H9 (cell line): Measurements from ENCODE around the gene RABL3. TPM values are rescaled to one million over a fixed set of nuclear protein-coding genes. Genes with fewer than 3 reads are reported as not detected.

Experiments
- DNase-seq: peaks from one replicate; pipeline ENCODE4 v3.0.0-alpha.2; 2017
- H2AFZ ChIP-seq: one replicate; pipeline ENCODE4 v1.6.1; 2013; ENCODE audit warnings: mild to moderate bottlenecking, low read length, control low read depth, moderate library complexity
- H2AK5ac ChIP-seq: 2 replicates; pipeline ENCODE4 v1.6.1; 2013; ENCODE audit warnings: low read length, control low read depth, mixed read lengths; ENCODE audit not compliant: insufficient read length
- H2BK120ac ChIP-seq: one replicate; pipeline ENCODE4 v1.6.1; 2013; ENCODE audit warnings: low read depth, mild to moderate bottlenecking, low read length, control low read depth, inconsistent platforms; ENCODE audit not compliant: poor library complexity, severe bottlenecking
- H2BK12ac ChIP-seq: 2 replicates; pipeline ENCODE4 v1.6.1; 2013; ENCODE audit warnings: low read length, control low read depth, mixed read lengths, low read depth; ENCODE audit not compliant: insufficient read length
- H2BK15ac ChIP-seq: 2 replicates; pipeline ENCODE4 v1.6.1; 2013; ENCODE audit warnings: low read depth, low read length, control low read depth
- H2BK20ac ChIP-seq: one replicate; pipeline ENCODE4 v1.6.1; 2013; ENCODE audit warnings: low read depth, mild to moderate bottlenecking, low read length, control low read depth, inconsistent platforms; ENCODE audit not compliant: poor library complexity, severe bottlenecking
- H2BK5ac ChIP-seq: 2 replicates; pipeline ENCODE4 v1.6.1; 2013; ENCODE audit warnings: low read length, control low read depth, mixed read lengths; ENCODE audit not compliant: insufficient read length
- H3K14ac ChIP-seq: 2 replicates; pipeline ENCODE4 v1.6.1; 2013; ENCODE audit warnings: low read length, control low read depth; ENCODE audit not compliant: insufficient read depth
- H3K18ac ChIP-seq: 2 replicates; pipeline ENCODE4 v1.6.1; 2013; ENCODE audit warnings: low read depth, mild to moderate bottlenecking, mixed read lengths, low read length, control low read depth; ENCODE audit not compliant: insufficient read length
- H3K23ac ChIP-seq: 2 replicates; pipeline ENCODE4 v1.6.1; 2013; ENCODE audit warnings: low read length, control low read depth, mixed read lengths, low read depth; ENCODE audit not compliant: insufficient read length
- H3K23me2 ChIP-seq: 2 replicates; pipeline ENCODE4 v1.6.1; 2013; ENCODE audit warnings: low read depth, mild to moderate bottlenecking, mixed read lengths, low read length, control low read depth; ENCODE audit not compliant: insufficient read length, poor library complexity, severe bottlenecking
- H3K27ac ChIP-seq: 2 replicates; pipeline ENCODE4 v1.5.1; 2013; ENCODE audit warnings: low read length, control low read depth, mixed read lengths, low read depth; ENCODE audit not compliant: insufficient read length
- H3K27me3 ChIP-seq: 2 replicates; pipeline ENCODE4 v1.6.1; 2013; ENCODE audit warnings: low read length, control low read depth, inconsistent platforms; ENCODE audit not compliant: insufficient read depth
- H3K4ac ChIP-seq: 2 replicates; pipeline ENCODE4 v1.6.1; 2013; ENCODE audit warnings: low read depth, mild to moderate bottlenecking, control low read depth, inconsistent platforms, low read length, moderate library complexity
- H3K4me1 ChIP-seq: 2 replicates; pipeline ENCODE4 v1.6.1; 2013; ENCODE audit warnings: low read length, control low read depth, inconsistent platforms; ENCODE audit not compliant: insufficient read depth
- H3K4me2 ChIP-seq: 2 replicates; pipeline ENCODE4 v1.6.1; 2013; ENCODE audit warnings: low read length, control low read depth, mixed read lengths; ENCODE audit not compliant: insufficient read length, insufficient read depth
- H3K56ac ChIP-seq: 2 replicates; pipeline ENCODE4 v1.6.1; 2013; ENCODE audit warnings: low read depth, mild to moderate bottlenecking, mixed read lengths, low read length, control low read depth; ENCODE audit not compliant: insufficient read length
- H3K79me1 ChIP-seq: 2 replicates; pipeline ENCODE4 v1.6.1; 2013; ENCODE audit warnings: low read depth, mild to moderate bottlenecking, moderate library complexity, low read length, control low read depth, inconsistent platforms; ENCODE audit not compliant: insufficient read depth, poor library complexity, severe bottlenecking
- H3K79me2 ChIP-seq: 2 replicates; pipeline ENCODE4 v1.6.1; 2013; ENCODE audit warnings: low read length, control low read depth, inconsistent platforms; ENCODE audit not compliant: insufficient read depth
- H3K9ac ChIP-seq: 2 replicates; pipeline ENCODE4 v1.6.1; 2013; ENCODE audit warnings: low read length, control low read depth, mixed read lengths; ENCODE audit not compliant: insufficient read length; ENCODE audit errors: extremely low read depth
- H3K9me3 ChIP-seq: one replicate; pipeline ENCODE4 v1.6.1; 2013; ENCODE audit warnings: low read depth, low read length, inconsistent platforms; ENCODE audit not compliant: control insufficient read depth
- H3T11ph ChIP-seq: one replicate; pipeline ENCODE4 v1.6.1; 2013; ENCODE audit warnings: mild to moderate bottlenecking, low read length, control low read depth, inconsistent platforms
- H4K20me1 ChIP-seq: one replicate; pipeline ENCODE4 v1.6.1; 2013; ENCODE audit not compliant: control insufficient read depth, insufficient read length, insufficient read depth
- H4K5ac ChIP-seq: 2 replicates; pipeline ENCODE4 v1.6.1; 2013; ENCODE audit warnings: low read depth, mild to moderate bottlenecking, mixed read lengths, low read length, control low read depth; ENCODE audit not compliant: insufficient read length
- H4K8ac ChIP-seq: replicated peaks from 2 replicates; pipeline ENCODE4 v1.6.1; 2013; ENCODE audit warnings: low read length, control low read depth, mixed read lengths, low read depth; ENCODE audit not compliant: insufficient read length
- H4K91ac ChIP-seq: 2 replicates; pipeline ENCODE4 v1.6.1; 2013; ENCODE audit warnings: low read depth, mild to moderate bottlenecking, moderate library complexity, mixed read lengths, low read length, control low read depth; ENCODE audit not compliant: insufficient read length
- H3K27ac Mint-ChIP-seq, 3 experiments: 2 replicates in 2 of 3; 3 replicates in 1 of 3; pipeline ENCODE4 v1.8.0; 2020 to 2021; ENCODE audit warnings: mixed read lengths in 3 of 3, mild to moderate bottlenecking in 1 of 3, moderate library complexity in 1 of 3
- H3K27me3 Mint-ChIP-seq: 2 replicates; pipeline ENCODE4 v1.8.0; 2021; ENCODE audit warnings: low read depth, mild to moderate bottlenecking, moderate library complexity, mixed read lengths
- H3K36me3 Mint-ChIP-seq, 3 experiments: 2 replicates in 2 of 3; 3 replicates in 1 of 3; pipeline ENCODE4 v1.8.0; 2020 to 2021; ENCODE audit warnings: low read depth in 3 of 3, mixed read lengths in 3 of 3; ENCODE audit not compliant: insufficient read depth in 1 of 3
- H3K4me1 Mint-ChIP-seq, 2 experiments: 2 replicates each; pipeline ENCODE4 v1.8.0; 2020; ENCODE audit warnings: mixed read lengths in 2 of 2
- H3K4me3 Mint-ChIP-seq, 2 experiments: 2 replicates in 1 of 2; 3 replicates in 1 of 2; pipeline ENCODE4 v1.8.0; 2020 to 2021; ENCODE audit warnings: mild to moderate bottlenecking in 2 of 2, mixed read lengths in 2 of 2, moderate library complexity in 1 of 2
- H3K9me3 Mint-ChIP-seq, 2 experiments: 2 replicates in 1 of 2; 3 replicates in 1 of 2; pipeline ENCODE4 v1.8.0; 2020; ENCODE audit warnings: mild to moderate bottlenecking in 2 of 2, mixed read lengths in 2 of 2, moderate library complexity in 1 of 2
- whole genome bisulfite sequencing: extraction: QIAGEN DNeasy Blood & Tissue Kit; methylation state at CpG from one replicate; pipeline ENCODE4 v1.1.7; 2013; ENCODE audit warnings: missing lambda C conversion rate, low lambda C conversion rate, mixed read lengths; ENCODE audit not compliant: insufficient read length; ENCODE audit errors: extremely low coverage; 5-methylcytosine and 5-hydroxymethylcytosine counted together
- total RNA-seq: library from RNA; stranded (reverse); gene quantifications from 2 replicates; pipeline ENCODE4 v1.2.1, GENCODE V29; 2021
- TF ChIP-seq, protein P1 (sequence below): fragments of 200-600 bp; sonication (generic); conservative IDR thresholded peaks from 3 replicates; pipeline ENCODE4 v1.8.0; 2021; ENCODE audit warnings: antibody characterized with exemption, mild to moderate bottlenecking

RABL3 gene
- total RNA-seq, 1 experiment from 2014 or later: 26.7 TPM

DNA sequence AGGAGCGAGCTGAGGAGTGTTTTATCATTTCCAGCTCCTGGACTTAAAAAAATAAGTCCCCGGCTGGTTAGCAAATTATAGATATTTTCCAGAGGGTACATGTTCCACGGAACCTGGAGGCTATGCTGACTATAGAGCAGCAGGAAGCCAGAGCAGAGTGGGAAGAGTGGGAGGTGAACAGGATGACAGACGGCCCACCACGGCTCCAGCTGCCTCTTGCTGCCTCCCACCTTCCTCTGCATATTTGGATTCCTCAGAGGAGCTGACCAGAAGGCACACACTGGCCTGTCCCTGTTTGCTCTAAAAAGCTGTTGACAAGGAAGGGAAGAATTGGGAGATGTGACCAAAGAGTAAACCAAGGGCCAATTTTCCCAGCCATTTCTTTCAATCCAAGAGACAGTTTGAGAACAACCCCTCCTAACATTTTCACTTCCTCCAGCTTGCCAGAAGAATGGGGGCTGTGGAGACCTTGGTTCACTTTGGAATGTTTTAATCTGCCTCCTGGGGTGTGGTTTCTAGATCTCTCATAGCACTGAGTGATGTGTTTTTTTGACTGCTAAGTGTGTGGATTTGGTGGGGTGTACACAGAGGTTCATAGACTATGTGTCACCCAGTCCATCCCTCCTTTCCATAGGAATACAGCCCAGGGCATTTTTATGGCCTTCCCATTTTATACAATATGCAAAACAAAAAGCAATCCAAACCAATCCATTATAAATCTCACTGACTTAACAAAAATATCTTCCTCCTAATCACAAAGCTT lies 97.1 kb downstream of the RABL3 start:
- no peaks in the 10 kb centered on the region for H3K27me3 ChIP-seq
- H3K4ac ChIP-seq: no peak overlapping the region
- H3K56ac ChIP-seq: no peak overlapping the region
- H3K18ac ChIP-seq: no peak overlapping the region
- Mint-ChIP-seq H3K27me3 (no peaks in the 10 kb centered on the region), H3K27ac (no peak overlapping the region), H3K36me3 (no peaks in the 10 kb centered on the region), H3K4me3 (no peak overlapping the region), H3K4me1 (peaks cover 9 to 12% of the 10 kb centered on the region in 2 experiments), H3K9me3 (no peaks in the 10 kb centered on the region; a peak in 1 of 5 replicates)
- no peak overlapping the region for H2AFZ ChIP-seq
- no peaks in the 10 kb centered on the region for H3K79me1 ChIP-seq
- no peak overlapping the region for H2BK15ac ChIP-seq
- H3T11ph ChIP-seq: no peak overlapping the region
- no peaks in the 10 kb centered on the region for H3K9me3 ChIP-seq
- no peak overlapping the region for H2BK20ac ChIP-seq
- H3K9ac ChIP-seq: no peak overlapping the region
- H4K91ac ChIP-seq: no peak overlapping the region
- H2AK5ac ChIP-seq: no peak overlapping the region
- WGBS: no CpG with 5 or more reads among the region's 5 CpGs
- no peaks in the 10 kb centered on the region for H3K79me2 ChIP-seq
- no peak overlapping the region for H4K5ac ChIP-seq
- no peak overlapping the region for H3K14ac ChIP-seq
- no peak overlapping the region for H3K27ac ChIP-seq
- no peak overlapping the region for H2BK12ac ChIP-seq
- no peaks in the 10 kb centered on the region for H4K20me1 ChIP-seq
- H3K4me1 ChIP-seq: no peaks in the 10 kb centered on the region
- DNase-seq: no peak
- H3K23ac ChIP-seq: no peak overlapping the region
- TF ChIP-seq, protein P1, sequence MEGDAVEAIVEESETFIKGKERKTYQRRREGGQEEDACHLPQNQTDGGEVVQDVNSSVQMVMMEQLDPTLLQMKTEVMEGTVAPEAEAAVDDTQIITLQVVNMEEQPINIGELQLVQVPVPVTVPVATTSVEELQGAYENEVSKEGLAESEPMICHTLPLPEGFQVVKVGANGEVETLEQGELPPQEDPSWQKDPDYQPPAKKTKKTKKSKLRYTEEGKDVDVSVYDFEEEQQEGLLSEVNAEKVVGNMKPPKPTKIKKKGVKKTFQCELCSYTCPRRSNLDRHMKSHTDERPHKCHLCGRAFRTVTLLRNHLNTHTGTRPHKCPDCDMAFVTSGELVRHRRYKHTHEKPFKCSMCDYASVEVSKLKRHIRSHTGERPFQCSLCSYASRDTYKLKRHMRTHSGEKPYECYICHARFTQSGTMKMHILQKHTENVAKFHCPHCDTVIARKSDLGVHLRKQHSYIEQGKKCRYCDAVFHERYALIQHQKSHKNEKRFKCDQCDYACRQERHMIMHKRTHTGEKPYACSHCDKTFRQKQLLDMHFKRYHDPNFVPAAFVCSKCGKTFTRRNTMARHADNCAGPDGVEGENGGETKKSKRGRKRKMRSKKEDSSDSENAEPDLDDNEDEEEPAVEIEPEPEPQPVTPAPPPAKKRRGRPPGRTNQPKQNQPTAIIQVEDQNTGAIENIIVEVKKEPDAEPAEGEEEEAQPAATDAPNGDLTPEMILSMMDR: no peak
- no peaks in the 10 kb centered on the region for H3K23me2 ChIP-seq
- no peak overlapping the region for H4K8ac ChIP-seq
- H2BK5ac ChIP-seq: no peak overlapping the region
- no peak overlapping the region for H3K4me2 ChIP-seq
- no peak overlapping the region for H2BK120ac ChIP-seq
